Activated T-helper 17 cell treated with anti-CD3 and anti-CD28 coated beads, Interleukin-2, amount 50 U/mL, for 72 hours (primary cell): Measurements from ENCODE around the gene EHD4. TPM values are rescaled to one million over a fixed set of nuclear protein-coding genes. Genes with fewer than 3 reads are reported as not detected.

Experiments
- ATAC-seq: fragments of 150-1000 bp; cut with Tn5 transposase; replicated peaks from 2 replicates; pipeline ENCODE4 v1.10.0; 2021; ENCODE audit warnings: mild to moderate bottlenecking, moderate library complexity
- H3K27ac Mint-ChIP-seq: one replicate; pipeline ENCODE4 v1.8.0; 2022; ENCODE audit warnings: mixed read lengths
- H3K27me3 Mint-ChIP-seq: one replicate; pipeline ENCODE4 v1.8.0; 2022; ENCODE audit warnings: mixed read lengths
- H3K36me3 Mint-ChIP-seq: one replicate; pipeline ENCODE4 v1.8.0; 2022; ENCODE audit warnings: low read depth, mild to moderate bottlenecking, mixed read lengths
- H3K4me1 Mint-ChIP-seq: one replicate; pipeline ENCODE4 v1.8.0; 2022; ENCODE audit warnings: mixed read lengths
- H3K4me3 Mint-ChIP-seq: one replicate; pipeline ENCODE4 v1.8.0; 2022; ENCODE audit warnings: mild to moderate bottlenecking, mixed read lengths
- H3K9me3 Mint-ChIP-seq: one replicate; pipeline ENCODE4 v1.8.0; 2022; ENCODE audit warnings: mixed read lengths
- total RNA-seq, 2 donors: library from RNA; stranded (reverse); gene quantifications; one replicate each; pipeline ENCODE4 v1.2.3, GENCODE V29; 2022

EHD4 gene
- total RNA-seq, 2 donors from 2014 or later: 51.0 to 56.3 TPM

- Mint-ChIP-seq H3K27ac (peak overlapping the region; percentile 95), H3K27me3 (no peaks in the 10 kb centered on the region), H3K36me3 (peaks cover 74% of the 10 kb centered on the region), H3K4me3 (peak overlapping the region; percentile 76), H3K9me3 (no peaks in the 10 kb centered on the region), H3K4me1 (peaks cover 37% of the 10 kb centered on the region)
- ATAC-seq: peak; percentile 55
Observed at GRCh38 chr15:41934843-41935242, 37.5 kb downstream of the EHD4 start.

- Mint-ChIP-seq H3K36me3 (peaks cover 77% of the 10 kb centered on the region), H3K27ac (peak overlapping the region; percentile 95), H3K4me1 (peaks cover 40% of the 10 kb centered on the region), H3K4me3 (no peak overlapping the region), H3K27me3 (no peaks in the 10 kb centered on the region), H3K9me3 (no peaks in the 10 kb centered on the region)
- ATAC-seq: no peak
Observed at GRCh38 chr15:41933771-41934170, 38.6 kb downstream of the EHD4 start.

GRCh38 chr15:41933326-41933725, 39.0 kb downstream of the EHD4 start:
- no peak overlapping the region for H3K4me3 Mint-ChIP-seq
- no peaks in the 10 kb centered on the region for H3K27me3 Mint-ChIP-seq
- ATAC-seq: no peak
- H3K9me3 Mint-ChIP-seq: no peaks in the 10 kb centered on the region
- H3K4me1 Mint-ChIP-seq: peaks cover 40% of the 10 kb centered on the region
- H3K27ac Mint-ChIP-seq: peak overlapping the region; percentile 95
- H3K36me3 Mint-ChIP-seq: peaks cover 77% of the 10 kb centered on the region

- Mint-ChIP-seq H3K27ac (peak overlapping the region; percentile 95), H3K9me3 (no peaks in the 10 kb centered on the region), H3K27me3 (no peaks in the 10 kb centered on the region), H3K36me3 (peaks cover 77% of the 10 kb centered on the region), H3K4me3 (no peak overlapping the region), H3K4me1 (peaks cover 38% of the 10 kb centered on the region)
- no peak for ATAC-seq
Observed at GRCh38 chr15:41932511-41933289, 39.7 kb downstream of the EHD4 start.

- H3K9me3 Mint-ChIP-seq: no peaks in the 10 kb centered on the region
- H3K27ac Mint-ChIP-seq: no peak overlapping the region
- H3K36me3 Mint-ChIP-seq: peaks cover 77% of the 10 kb centered on the region
- peaks cover 38% of the 10 kb centered on the region for H3K4me1 Mint-ChIP-seq
- ATAC-seq: no peak
- no peaks in the 10 kb centered on the region for H3K27me3 Mint-ChIP-seq
- no peak overlapping the region for H3K4me3 Mint-ChIP-seq
Observed at GRCh38 chr15:41932101-41932500, 40.3 kb downstream of the EHD4 start.

- ATAC-seq: no peak
- Mint-ChIP-seq H3K4me1 (peaks cover 35% of the 10 kb centered on the region), H3K9me3 (no peaks in the 10 kb centered on the region), H3K4me3 (no peak overlapping the region), H3K36me3 (peaks cover 77% of the 10 kb centered on the region), H3K27me3 (no peaks in the 10 kb centered on the region), H3K27ac (no peak overlapping the region)
Observed at GRCh38 chr15:41930867-41931222, 41.5 kb downstream of the EHD4 start.

- ATAC-seq: no peak
- Mint-ChIP-seq H3K27me3 (no peaks in the 10 kb centered on the region), H3K36me3 (peaks cover 77% of the 10 kb centered on the region), H3K9me3 (no peaks in the 10 kb centered on the region), H3K4me1 (peaks cover 30% of the 10 kb centered on the region), H3K4me3 (no peak overlapping the region), H3K27ac (no peak overlapping the region)
Observed at GRCh38 chr15:41930221-41930866, 42.0 kb downstream of the EHD4 start.

GRCh38 chr15:41928637-41929620, 43.4 kb downstream of the EHD4 start:
- peak; percentile 44 for ATAC-seq
- Mint-ChIP-seq H3K36me3 (peaks cover 81% of the 10 kb centered on the region), H3K9me3 (no peaks in the 10 kb centered on the region), H3K27me3 (no peaks in the 10 kb centered on the region), H3K4me1 (peaks cover 19% of the 10 kb centered on the region), H3K4me3 (no peak overlapping the region), H3K27ac (peak overlapping the region; percentile 59)

- no peak overlapping the region for H3K4me3 Mint-ChIP-seq
- peaks cover 19% of the 10 kb centered on the region for H3K4me1 Mint-ChIP-seq
- H3K27me3 Mint-ChIP-seq: no peaks in the 10 kb centered on the region
- H3K27ac Mint-ChIP-seq: no peak overlapping the region
- peaks cover 87% of the 10 kb centered on the region for H3K36me3 Mint-ChIP-seq
- no peak for ATAC-seq
- H3K9me3 Mint-ChIP-seq: no peaks in the 10 kb centered on the region
Observed at GRCh38 chr15:41928100-41928499, 44.3 kb downstream of the EHD4 start.

GRCh38 chr15:41927536-41927935, 44.8 kb downstream of the EHD4 start:
- ATAC-seq: no peak
- Mint-ChIP-seq H3K4me1 (peaks cover 19% of the 10 kb centered on the region), H3K27ac (peak overlapping the region; percentile 85), H3K4me3 (no peak overlapping the region), H3K36me3 (peaks cover 87% of the 10 kb centered on the region), H3K9me3 (no peaks in the 10 kb centered on the region), H3K27me3 (no peaks in the 10 kb centered on the region)

GRCh38 chr15:41926185-41927056, 45.9 kb downstream of the EHD4 start:
- Mint-ChIP-seq H3K9me3 (no peaks in the 10 kb centered on the region), H3K36me3 (peaks cover 89% of the 10 kb centered on the region), H3K4me1 (peaks cover 19% of the 10 kb centered on the region), H3K27me3 (no peaks in the 10 kb centered on the region), H3K4me3 (peak overlapping the region; percentile 18), H3K27ac (peak overlapping the region; percentile 85)
- ATAC-seq: peak; percentile 43

- peaks cover 99% of the 10 kb centered on the region for H3K36me3 Mint-ChIP-seq
Observed at GRCh38 chr15:41925086-41925608, 47.2 kb downstream of the EHD4 start.

GRCh38 chr15:41923401-41923997, 48.9 kb downstream of the EHD4 start:
- ATAC-seq: no peak
- Mint-ChIP-seq H3K4me1 (peaks cover 16% of the 10 kb centered on the region), H3K4me3 (no peak overlapping the region), H3K9me3 (no peaks in the 10 kb centered on the region), H3K36me3 (peaks cover 99% of the 10 kb centered on the region), H3K27me3 (no peaks in the 10 kb centered on the region), H3K27ac (peak overlapping the region; percentile 35)

More at GRCh38 chr15:41925086-41925608, 47.2 kb downstream of the EHD4 start:
- Mint-ChIP-seq H3K9me3 (no peaks in the 10 kb centered on the region), H3K27ac (peak overlapping the region; percentile 85), H3K27me3 (no peaks in the 10 kb centered on the region), H3K4me3 (no peak overlapping the region), H3K4me1 (peaks cover 19% of the 10 kb centered on the region)
- no peak for ATAC-seq
